Measurements from ENCODE around the gene TYMP. TPM values are rescaled to one million over a fixed set of nuclear protein-coding genes. Genes with fewer than 3 reads are reported as not detected.

Gene TYMP
- total and polyA plus RNA-seq, 2 of the 8 experiments (the other 6 are each of a cell fraction or from before 2014, with no cell fraction given), result 0.43 to 0.48 TPM

Other genes starting within 250 kb of the TYMP start
- 92.8 and 106 TPM in 2 replicates for gene PLXNB2, start 222.4 kb downstream of the TYMP start, total RNA-seq (2021; fragmentation: NEBNext Ultra II Directional; extraction: Animal tissue kit (Norgen Biotek cat#: 25700))
- 58.3 and 83.3 TPM in 2 replicates for gene PLXNB2, start 222.4 kb downstream of the TYMP start, polyA plus RNA-seq (2011; rRNA removed)
- gene DENND6B, start 203.0 kb downstream of the TYMP start, total RNA-seq (2021; fragmentation: NEBNext Ultra II Directional; extraction: Animal tissue kit (Norgen Biotek cat#: 25700)), result 1.1 TPM in 2 replicates
- 1.9 and 3.6 TPM in 2 replicates for gene DENND6B, start 203.0 kb downstream of the TYMP start, polyA plus RNA-seq (2011; rRNA removed)
- 32.2 and 32.3 TPM in 2 replicates for gene PPP6R2, start 186.7 kb downstream of the TYMP start, total RNA-seq (2021; fragmentation: NEBNext Ultra II Directional; extraction: Animal tissue kit (Norgen Biotek cat#: 25700))
- gene PPP6R2, start 186.7 kb downstream of the TYMP start, polyA plus RNA-seq (2011; rRNA removed), result 25.0 and 33.1 TPM in 2 replicates
- 68.4 and 71.5 TPM in 2 replicates for gene SBF1, start 55.0 kb downstream of the TYMP start, total RNA-seq (2021; fragmentation: NEBNext Ultra II Directional; extraction: Animal tissue kit (Norgen Biotek cat#: 25700))
- 29.1 and 53.7 TPM in 2 replicates for gene SBF1, start 55.0 kb downstream of the TYMP start, polyA plus RNA-seq (2011; rRNA removed)
- gene ADM2, start 48.5 kb downstream of the TYMP start, total RNA-seq (2021; fragmentation: NEBNext Ultra II Directional; extraction: Animal tissue kit (Norgen Biotek cat#: 25700)), result 7.5 and 8.0 TPM in 2 replicates
- 3.3 and 6.8 TPM in 2 replicates for gene ADM2, start 48.5 kb downstream of the TYMP start, polyA plus RNA-seq (2011; rRNA removed)
- 0.30 and 0.33 TPM in 2 replicates for gene MIOX, start 43.2 kb downstream of the TYMP start, total RNA-seq (2021; fragmentation: NEBNext Ultra II Directional; extraction: Animal tissue kit (Norgen Biotek cat#: 25700))
- 0.32 and 0.57 TPM in 2 replicates for gene MIOX, start 43.2 kb downstream of the TYMP start, polyA plus RNA-seq (2011; rRNA removed)
- gene LMF2, start 22.3 kb downstream of the TYMP start, total RNA-seq (2021; fragmentation: NEBNext Ultra II Directional; extraction: Animal tissue kit (Norgen Biotek cat#: 25700)), result 31.3 and 34.3 TPM in 2 replicates
- gene LMF2, start 22.3 kb downstream of the TYMP start, polyA plus RNA-seq (2011; rRNA removed), result 62.9 and 80.4 TPM in 2 replicates
- gene NCAPH2, start 21.8 kb downstream of the TYMP start, total RNA-seq (2021; fragmentation: NEBNext Ultra II Directional; extraction: Animal tissue kit (Norgen Biotek cat#: 25700)), result 62.2 and 70.4 TPM in 2 replicates
- gene NCAPH2, start 21.8 kb downstream of the TYMP start, polyA plus RNA-seq (2011; rRNA removed), result 73.8 and 81.6 TPM in 2 replicates
- gene SCO2, start 4.4 kb downstream of the TYMP start, total RNA-seq (2021; fragmentation: NEBNext Ultra II Directional; extraction: Animal tissue kit (Norgen Biotek cat#: 25700)), result 2.2 TPM in 1 of 2 replicates, not detected in the other
- gene SCO2, start 4.4 kb downstream of the TYMP start, polyA plus RNA-seq (2011; rRNA removed), result 2.0 and 2.5 TPM in 2 replicates
- gene KLHDC7B, start 15.9 kb upstream of the TYMP start, total RNA-seq (2021; fragmentation: NEBNext Ultra II Directional; extraction: Animal tissue kit (Norgen Biotek cat#: 25700)), result not detected in 2 replicates
- gene KLHDC7B, start 15.9 kb upstream of the TYMP start, polyA plus RNA-seq (2011; rRNA removed), result not detected in 2 replicates
- not detected in 2 replicates for gene SYCE3, start 32.9 kb upstream of the TYMP start, total RNA-seq (2021; fragmentation: NEBNext Ultra II Directional; extraction: Animal tissue kit (Norgen Biotek cat#: 25700))
- 1.9 and 2.9 TPM in 2 replicates for gene SYCE3, start 32.9 kb upstream of the TYMP start, polyA plus RNA-seq (2011; rRNA removed)
- 33.1 and 36.2 TPM in 2 replicates for gene CPT1B, start 48.4 kb upstream of the TYMP start, total RNA-seq (2021; fragmentation: NEBNext Ultra II Directional; extraction: Animal tissue kit (Norgen Biotek cat#: 25700))
- gene CPT1B, start 48.4 kb upstream of the TYMP start, polyA plus RNA-seq (2011; rRNA removed), result 34.2 and 47.7 TPM in 2 replicates
- gene CHKB, start 52.8 kb upstream of the TYMP start, total RNA-seq (2021; fragmentation: NEBNext Ultra II Directional; extraction: Animal tissue kit (Norgen Biotek cat#: 25700)), result 42.2 and 51.8 TPM in 2 replicates
- gene CHKB, start 52.8 kb upstream of the TYMP start, polyA plus RNA-seq (2011; rRNA removed), result 27.9 and 28.4 TPM in 2 replicates
- 5.5 and 6.7 TPM in 2 replicates for gene MAPK8IP2, start 70.8 kb upstream of the TYMP start, total RNA-seq (2021; fragmentation: NEBNext Ultra II Directional; extraction: Animal tissue kit (Norgen Biotek cat#: 25700))
- gene MAPK8IP2, start 70.8 kb upstream of the TYMP start, polyA plus RNA-seq (2011; rRNA removed), result 1.5 and 1.7 TPM in 2 replicates
- 7.7 and 9.8 TPM in 2 replicates for gene ARSA, start 98.1 kb upstream of the TYMP start, total RNA-seq (2021; fragmentation: NEBNext Ultra II Directional; extraction: Animal tissue kit (Norgen Biotek cat#: 25700))
- 10.1 and 14.3 TPM in 2 replicates for gene ARSA, start 98.1 kb upstream of the TYMP start, polyA plus RNA-seq (2011; rRNA removed)
- gene SHANK3, start 142.8 kb upstream of the TYMP start, total RNA-seq (2021; fragmentation: NEBNext Ultra II Directional; extraction: Animal tissue kit (Norgen Biotek cat#: 25700)), result 6.0 and 6.3 TPM in 2 replicates
- 1.5 and 2.8 TPM in 2 replicates for gene SHANK3, start 142.8 kb upstream of the TYMP start, polyA plus RNA-seq (2011; rRNA removed)
- 0.56 TPM in 1 of 2 replicates, not detected in the other for gene ACR, start 208.2 kb upstream of the TYMP start, total RNA-seq (2021; fragmentation: NEBNext Ultra II Directional; extraction: Animal tissue kit (Norgen Biotek cat#: 25700))
- 0.05 TPM in 1 of 2 replicates, not detected in the other for gene ACR, start 208.2 kb upstream of the TYMP start, polyA plus RNA-seq (2011; rRNA removed)